ENCODE results near the gene HSPE1.

DNA sequence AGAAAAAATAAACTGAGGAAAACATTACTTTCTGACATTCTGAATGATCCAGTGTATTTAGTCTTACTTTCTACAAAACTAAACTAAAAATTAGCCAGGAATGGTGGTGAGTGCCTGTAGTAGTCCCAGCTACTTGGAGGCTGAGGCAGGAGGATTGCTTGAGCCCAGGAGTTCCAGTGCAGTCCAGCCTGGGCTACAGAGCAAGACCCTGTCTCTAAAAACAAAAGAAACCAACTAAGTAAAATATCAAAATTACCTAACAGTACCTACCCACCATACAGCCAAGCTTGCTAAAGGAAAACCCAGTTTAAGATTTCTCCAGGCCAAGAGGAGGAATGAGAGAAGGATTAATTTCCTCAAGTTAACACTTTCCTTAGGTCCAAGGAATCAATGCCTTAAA is 3.5 kb upstream of the HSPE1 start:
- TF ChIP-seq EZH2 (IDR thresholded peaks at IDR 0.05) = no peak
- TF ChIP-seq POLR2AphosphoS5 (IDR thresholded peaks at IDR 0.05; ENCODE audit: borderline replicate concordance, low read depth, low read length) = no peak
